Fibroblast of skin of left quadriceps (primary cell): ENCODE measurements around the gene SYNE4.
A peak's percentile ranks its signal among the peaks of the same experiment; 100 is the strongest.
"Not testable (repeated sequence)": the region's sequence is repeated elsewhere in the genome, so short reads cannot be mapped to it uniquely, and the experiment has no call there.

Source experiments
- DNase-seq, 2 experiments: peaks; one replicate each; pipeline ENCODE4 v3.0.0-alpha.2; 2013; ENCODE audit warnings: low read depth in 2 of 2

The SYNE4 gene

DNA sequence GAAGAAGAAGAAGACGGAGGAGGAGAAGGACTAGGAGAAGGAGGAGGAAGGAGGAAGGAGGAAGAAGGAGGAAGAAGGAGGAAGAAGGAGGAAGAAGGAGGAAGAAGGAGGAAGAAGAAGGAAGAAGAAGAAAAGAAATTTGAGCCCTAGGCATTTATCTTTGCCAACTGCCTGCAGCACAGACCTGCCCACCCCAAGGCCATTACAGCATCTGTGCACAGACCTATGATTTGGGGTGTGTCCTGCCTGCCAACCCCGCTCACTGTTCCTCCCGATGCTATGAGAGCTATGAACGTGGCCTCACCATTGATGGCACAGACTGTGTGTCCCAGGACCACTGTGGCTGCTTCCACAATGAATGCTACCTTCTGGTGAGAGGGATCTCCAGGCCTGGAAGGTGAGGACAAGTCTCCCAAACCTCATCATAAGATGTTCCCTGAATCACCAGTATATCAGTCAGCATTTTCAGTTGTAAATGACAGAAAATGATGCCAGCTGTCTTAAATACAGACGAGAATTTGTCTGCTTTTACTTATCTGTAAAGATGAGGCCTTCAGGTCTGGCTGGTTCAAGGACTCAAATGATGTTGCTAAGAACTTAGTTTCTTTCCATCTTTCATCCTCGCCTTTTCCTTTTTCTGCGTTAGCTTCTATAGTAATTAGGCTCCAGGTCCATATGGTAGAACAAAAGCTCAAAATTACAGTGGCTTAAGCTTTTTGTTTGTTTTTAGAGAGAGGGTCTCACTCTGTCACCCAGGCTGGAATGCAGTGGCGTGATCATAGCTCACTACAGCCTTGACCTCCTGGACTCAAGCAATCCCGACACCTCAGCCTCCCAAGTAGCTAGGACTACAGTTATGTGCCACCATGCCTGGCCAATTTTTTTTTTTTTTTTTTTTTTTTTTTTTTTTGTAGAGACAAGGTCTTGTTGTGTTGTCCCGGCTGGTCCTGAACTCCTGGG, 17.6 kb downstream of the SYNE4 start:
- no peak for DNase-seq

GRCh38 chr19:35990156-35990555, 18.5 kb downstream of the SYNE4 start:
- DNase-seq = no peak

DNA sequence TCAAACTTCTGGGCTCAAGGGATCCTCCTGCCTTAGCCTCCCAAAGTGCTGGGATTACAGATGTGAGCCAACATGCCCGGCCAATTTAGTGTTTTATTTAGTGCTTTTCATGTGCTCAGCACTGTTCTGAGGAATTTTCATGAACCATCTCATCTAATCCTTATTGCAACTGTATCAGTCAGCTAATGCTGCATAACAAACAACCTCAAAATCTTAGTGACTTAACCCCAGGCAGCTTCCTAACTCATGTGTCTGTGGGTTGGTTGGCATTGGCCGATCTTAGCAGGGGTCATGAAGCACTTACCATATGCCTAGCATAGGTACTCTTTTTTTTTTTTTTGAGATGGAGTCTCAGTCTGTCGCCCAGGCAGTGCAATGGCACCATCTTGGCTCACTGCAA, 19.8 kb downstream of the SYNE4 start:
- DNase-seq = no peak

- DNase-seq = no peak
These were observed 21.1 kb downstream of the SYNE4 start for GRCh38 chr19:35987571-35987896.

DNA sequence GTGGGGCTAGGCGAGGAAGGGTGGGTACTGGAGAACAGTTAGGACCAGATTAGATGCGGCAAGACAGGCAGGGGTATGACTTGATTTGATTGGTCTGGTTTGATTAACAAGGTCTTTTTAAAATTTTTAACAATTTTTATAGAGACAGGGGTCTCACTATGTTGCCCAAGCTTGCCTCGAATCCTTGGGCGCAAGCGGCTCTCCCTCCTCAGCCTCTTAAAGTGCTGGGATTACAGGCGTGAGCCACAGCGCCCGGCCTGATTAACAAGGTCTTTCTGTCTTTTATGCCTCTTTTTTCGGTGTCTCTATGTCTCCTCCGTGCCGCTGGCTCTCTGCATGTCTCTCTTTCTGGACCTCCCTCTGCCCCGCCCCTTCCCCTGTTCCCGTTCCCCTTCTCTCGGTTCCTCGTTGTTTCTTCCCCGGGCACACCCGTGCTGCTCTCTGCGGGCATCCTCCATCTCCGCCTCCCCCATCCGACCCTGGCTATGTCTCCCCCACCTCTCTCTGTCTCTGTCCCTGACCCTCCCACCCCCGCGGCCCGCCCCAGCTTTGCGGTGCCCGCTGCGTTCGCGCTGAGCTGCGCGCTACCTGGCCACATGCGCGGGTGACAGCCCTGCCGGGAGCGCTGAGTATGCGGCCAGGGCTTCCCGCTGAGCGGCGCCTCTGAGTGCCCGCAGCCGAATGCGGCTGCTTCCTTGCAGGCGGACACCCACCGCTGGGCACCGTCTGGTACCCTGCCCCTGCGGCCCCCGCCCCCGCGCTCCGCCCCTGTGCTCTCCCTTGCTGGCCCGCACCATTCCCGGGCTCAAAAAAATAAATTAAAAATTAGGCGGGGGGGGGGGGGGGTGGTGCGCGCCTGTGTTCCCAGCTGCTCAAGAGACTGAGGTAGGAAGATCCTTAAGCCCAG, 21.7 kb downstream of the SYNE4 start:
- no peak for DNase-seq

GRCh38 chr19:35986111-35986510, 22.5 kb downstream of the SYNE4 start:
- DNase-seq = no peak

- DNase-seq = no peak
These were observed 25.4 kb downstream of the SYNE4 start for GRCh38 chr19:35983177-35983576.

DNA sequence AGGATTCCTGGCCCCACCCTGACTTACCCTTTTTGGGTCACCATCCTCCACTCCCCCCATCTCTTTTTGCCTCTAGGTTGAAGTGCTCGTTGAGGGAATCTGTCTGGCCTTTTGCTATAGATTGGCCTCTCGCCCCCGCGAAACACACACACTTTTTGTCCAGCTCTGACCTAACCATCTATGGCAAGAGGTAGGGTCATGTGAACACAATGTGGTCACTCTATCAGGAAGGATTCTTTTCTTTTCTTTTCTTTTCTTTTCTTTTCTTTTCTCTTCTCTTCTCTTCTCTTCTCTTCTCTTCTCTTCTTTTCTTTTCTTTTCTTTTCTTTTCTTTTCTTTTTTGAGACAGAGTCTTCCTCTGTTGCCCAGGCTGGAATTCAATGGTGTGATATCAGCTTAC, 27.6 kb downstream of the SYNE4 start:
- not testable (repeated sequence) for DNase-seq

DNA sequence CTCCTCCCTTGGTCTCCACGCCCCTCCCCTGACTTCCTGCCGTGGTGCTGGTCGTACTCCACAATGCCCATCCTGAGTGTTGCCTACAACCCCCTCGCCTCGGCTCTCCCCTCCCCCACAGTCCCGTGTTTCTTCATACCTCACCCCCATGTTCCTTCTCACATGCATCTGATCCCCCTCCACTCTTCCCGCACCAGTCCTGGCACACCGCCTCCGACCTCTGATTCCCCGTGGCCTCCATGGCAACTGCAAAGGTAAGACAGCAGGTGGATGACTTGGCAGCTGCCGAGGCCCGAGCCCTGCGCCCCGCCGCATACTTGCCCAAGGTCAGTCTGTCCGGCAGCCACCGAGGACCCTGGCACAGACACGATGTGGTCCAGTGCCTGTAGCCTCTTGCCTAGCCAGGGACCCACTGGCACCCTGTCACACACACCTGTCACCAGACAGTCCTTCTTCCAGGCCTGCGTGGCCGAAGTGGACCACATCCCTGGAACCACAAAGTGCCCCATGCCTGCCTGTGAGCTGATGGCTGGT, 29.7 kb downstream of the SYNE4 start:
- DNase-seq = no peak

- no peak for DNase-seq
These were observed 30.3 kb downstream of the SYNE4 start for GRCh38 chr19:35978271-35978670.

GRCh38 chr19:35977446-35978222, 31.0 kb downstream of the SYNE4 start:
- DNase-seq = no peak

DNA sequence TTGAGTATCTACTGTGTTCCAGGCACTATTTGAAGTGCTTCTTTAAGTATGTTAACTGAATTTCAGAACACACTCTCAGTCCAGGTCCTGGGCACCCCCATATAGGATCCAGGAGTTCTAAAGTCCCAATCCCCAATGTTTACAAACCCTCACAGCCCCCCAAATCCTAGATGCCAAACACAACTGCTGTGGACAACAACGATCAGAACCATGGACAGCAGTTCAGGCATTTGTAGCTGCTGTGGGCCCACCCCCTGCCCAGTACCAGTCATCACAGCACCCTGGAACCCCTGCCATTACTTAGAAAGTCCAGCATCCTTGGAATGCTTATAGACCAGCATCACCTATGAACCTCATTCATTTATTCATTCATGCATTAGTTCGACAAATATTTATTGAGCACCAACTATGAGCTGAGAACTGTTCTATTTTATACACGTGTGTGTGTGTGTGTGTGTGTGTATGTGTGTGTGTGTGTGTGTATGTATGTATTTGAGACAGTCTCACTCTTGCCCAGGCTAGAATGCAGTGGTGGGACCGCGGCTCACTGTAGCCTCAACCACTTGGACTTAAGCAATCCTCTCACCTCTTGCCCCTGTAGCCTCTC, 32.9 kb downstream of the SYNE4 start:
- DNase-seq = no peak

DNA sequence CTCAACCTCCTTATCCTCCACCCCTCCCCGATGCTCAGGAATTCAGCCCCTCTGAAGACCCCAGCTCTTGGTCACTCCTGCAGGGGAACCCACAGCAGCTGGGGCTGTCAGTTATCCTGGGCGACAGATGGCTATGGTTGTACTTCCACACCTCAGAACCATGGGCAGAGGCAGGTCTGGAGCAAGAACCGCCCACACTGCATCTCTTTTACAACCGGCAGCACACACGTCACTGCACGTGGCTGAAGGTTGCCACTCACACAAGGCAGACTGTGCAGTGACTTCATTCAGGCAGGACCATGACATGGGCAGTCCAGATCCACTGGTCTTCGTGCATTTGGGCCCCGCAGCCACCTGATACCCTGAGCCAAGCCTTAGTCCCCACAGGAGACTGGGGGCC, 35.1 kb downstream of the SYNE4 start:
- DNase-seq = no peak

GRCh38 chr19:35966771-35967170, 41.8 kb downstream of the SYNE4 start:
- DNase-seq = no peak

DNA sequence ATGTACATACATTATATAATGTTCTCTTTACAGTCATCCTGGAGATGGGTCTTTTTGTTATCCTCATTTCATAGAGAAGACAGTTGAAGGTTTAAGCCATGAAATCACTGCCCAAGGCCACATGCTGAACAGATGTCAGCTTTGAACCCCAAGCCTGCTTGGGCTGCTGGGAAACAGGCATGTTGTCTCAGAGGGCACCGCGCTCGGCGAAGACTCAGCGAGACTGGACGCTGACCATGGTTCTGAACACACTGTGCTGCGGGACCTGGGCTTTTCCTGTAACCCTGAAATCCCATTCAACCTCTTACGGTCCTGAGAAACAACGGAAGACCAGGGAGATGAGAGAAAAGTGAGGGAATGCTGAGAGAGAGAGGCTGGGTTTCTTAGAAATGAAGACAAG, 45.1 kb downstream of the SYNE4 start:
- DNase-seq = peak; percentile 32

GRCh38 chr19:35960432-35960972, 48.1 kb downstream of the SYNE4 start:
- no peak for DNase-seq

GRCh38 chr19:35959968-35960320, 48.7 kb downstream of the SYNE4 start:
- DNase-seq = no peak

- no peak for DNase-seq
These were observed 49.3 kb downstream of the SYNE4 start for GRCh38 chr19:35959040-35959967.

GRCh38 chr19:35958660-35959039, 50.0 kb downstream of the SYNE4 start:
- no peak for DNase-seq

DNA sequence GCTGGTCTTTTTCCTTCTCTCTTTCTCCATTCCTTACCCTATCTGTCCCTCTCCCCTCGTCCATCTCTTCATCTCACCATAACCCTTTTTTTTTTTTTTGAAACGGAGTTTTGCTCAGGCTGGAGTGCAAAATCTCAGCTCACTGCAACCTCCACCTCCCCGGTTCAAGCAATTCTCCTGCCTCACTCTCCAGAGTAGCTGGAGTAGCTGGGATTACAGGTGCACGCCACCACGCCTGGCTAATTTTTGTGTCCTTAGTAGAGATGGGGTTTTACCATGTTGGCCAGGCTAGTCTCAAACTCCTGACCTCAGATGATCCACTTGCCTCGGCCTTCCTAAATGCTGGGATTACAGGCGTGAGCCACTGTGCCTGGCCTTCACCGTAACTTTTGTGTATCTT, 51.2 kb downstream of the SYNE4 start:
- not testable (repeated sequence) for DNase-seq
